ENCODE results near the gene FLRT1. TPM values are rescaled to one million over a fixed set of nuclear protein-coding genes. Genes with fewer than 3 reads are reported as not detected.

The FLRT1 gene
- polyA plus RNA-seq, 6 donors from 2014 or later: not detected

- Mint-ChIP-seq H3K27me3 (peaks cover 5 to 50% (median 42%) of the 10 kb centered on the region in 3 donors), H3K4me1 (peaks cover 13 to 20% (median 14%) of the 10 kb centered on the region in 3 donors), H3K27ac (no peak overlapping the region), H3K9me3 (no peaks in the 10 kb centered on the region), H3K36me3 (no peaks in the 10 kb centered on the region), H3K4me3 (peak overlapping the region in 6 of 8 donors; percentile 20 to 79 (median 63))
- ATAC-seq (ENCODE audit: low read depth in 2 of 2) (no peak), DNase-seq (no peak)
Measured at GRCh38 chr11:64062185-64063039, 26.7 kb downstream of the FLRT1 start.

- H3K27ac Mint-ChIP-seq: peak overlapping the region in 1 of 6 donors; percentile 49
- H3K4me1 Mint-ChIP-seq: peaks cover 13 to 20% (median 14%) of the 10 kb centered on the region in 3 donors
- no peak overlapping the region for H3K4me3 Mint-ChIP-seq
- ATAC-seq (ENCODE audit: low read depth in 2 of 2) (no peak), DNase-seq (no peak)
- no peaks in the 10 kb centered on the region for H3K9me3 Mint-ChIP-seq
- H3K36me3 Mint-ChIP-seq: no peaks in the 10 kb centered on the region
- H3K27me3 Mint-ChIP-seq: peaks cover 5 to 48% (median 42%) of the 10 kb centered on the region in 3 donors
Measured at GRCh38 chr11:64063777-64064176, 28.0 kb downstream of the FLRT1 start.

GRCh38 chr11:64064374-64065140 is 28.8 kb downstream of the FLRT1 start:
- ATAC-seq (ENCODE audit: low read depth in 2 of 2) (no peak), DNase-seq (no peak)
- H3K4me1 Mint-ChIP-seq: peaks cover 13 to 20% (median 14%) of the 10 kb centered on the region in 3 donors
- no peak overlapping the region for H3K4me3 Mint-ChIP-seq
- no peaks in the 10 kb centered on the region for H3K9me3 Mint-ChIP-seq
- H3K27me3 Mint-ChIP-seq: peaks cover 5 to 44% (median 42%) of the 10 kb centered on the region in 3 donors
- H3K36me3 Mint-ChIP-seq: no peaks in the 10 kb centered on the region
- no peak overlapping the region for H3K27ac Mint-ChIP-seq

- Mint-ChIP-seq H3K36me3 (no peaks in the 10 kb centered on the region), H3K9me3 (no peaks in the 10 kb centered on the region), H3K4me3 (no peak overlapping the region), H3K27ac (no peak overlapping the region), H3K4me1 (peaks cover 13 to 20% (median 14%) of the 10 kb centered on the region in 3 donors), H3K27me3 (peaks cover 5 to 44% (median 42%) of the 10 kb centered on the region in 3 donors)
- DNase-seq (no peak), ATAC-seq (ENCODE audit: low read depth in 2 of 2) (no peak)
Measured at GRCh38 chr11:64065141-64065465, 29.4 kb downstream of the FLRT1 start.

- H3K4me1 Mint-ChIP-seq: peaks cover 13 to 14% (median 14%) of the 10 kb centered on the region in 3 donors
- no peak overlapping the region for H3K4me3 Mint-ChIP-seq
- peak overlapping the region in 1 of 6 donors; percentile 9 for H3K27ac Mint-ChIP-seq
- H3K27me3 Mint-ChIP-seq: peaks cover 5 to 42% (median 38%) of the 10 kb centered on the region in 3 donors
- no peaks in the 10 kb centered on the region for H3K9me3 Mint-ChIP-seq
- DNase-seq (no peak), ATAC-seq (ENCODE audit: low read depth in 2 of 2) (no peak)
- no peaks in the 10 kb centered on the region for H3K36me3 Mint-ChIP-seq
Measured at GRCh38 chr11:64065712-64066111, 30.0 kb downstream of the FLRT1 start.

- H3K4me3 Mint-ChIP-seq: no peak overlapping the region
- H3K27ac Mint-ChIP-seq: no peak overlapping the region
- no peak for DNase-seq
- H3K9me3 Mint-ChIP-seq: no peaks in the 10 kb centered on the region
- no peak for ATAC-seq (ENCODE audit: low read depth in 2 of 2)
- peaks cover 0 to 4% (median 0%) of the 10 kb centered on the region in 3 donors for H3K4me1 Mint-ChIP-seq
- no peaks in the 10 kb centered on the region for H3K36me3 Mint-ChIP-seq
- peaks cover 0 to 27% (median 21%) of the 10 kb centered on the region in 3 donors for H3K27me3 Mint-ChIP-seq
Measured at GRCh38 chr11:64067230-64067993, 31.7 kb downstream of the FLRT1 start.

- no peaks in the 10 kb centered on the region for H3K9me3 Mint-ChIP-seq
- ATAC-seq (ENCODE audit: low read depth in 2 of 2): no peak
- no peak for DNase-seq
- H3K27ac Mint-ChIP-seq: no peak overlapping the region
- peaks cover 0 to 13% (median 12%) of the 10 kb centered on the region in 3 donors for H3K27me3 Mint-ChIP-seq
- no peaks in the 10 kb centered on the region for H3K36me3 Mint-ChIP-seq
- peaks cover 0 to 4% (median 0%) of the 10 kb centered on the region in 3 donors for H3K4me1 Mint-ChIP-seq
- no peak overlapping the region for H3K4me3 Mint-ChIP-seq
Measured at GRCh38 chr11:64068705-64069400, 33.1 kb downstream of the FLRT1 start.

- H3K9me3 Mint-ChIP-seq: no peaks in the 10 kb centered on the region
Measured at GRCh38 chr11:64069401-64070313, 33.9 kb downstream of the FLRT1 start.

GRCh38 chr11:64070314-64070681 is 34.6 kb downstream of the FLRT1 start:
- no peaks in the 10 kb centered on the region for H3K9me3 Mint-ChIP-seq
- H3K4me1 Mint-ChIP-seq: no peaks in the 10 kb centered on the region
- H3K4me3 Mint-ChIP-seq: no peak overlapping the region
- no peak for ATAC-seq (ENCODE audit: low read depth in 2 of 2)
- no peak for DNase-seq
- H3K27me3 Mint-ChIP-seq: peaks cover 0 to 6% (median 0%) of the 10 kb centered on the region in 3 donors
- H3K27ac Mint-ChIP-seq: no peak overlapping the region
- H3K36me3 Mint-ChIP-seq: no peaks in the 10 kb centered on the region

More at GRCh38 chr11:64069401-64070313, 33.9 kb downstream of the FLRT1 start:
- Mint-ChIP-seq H3K36me3 (no peaks in the 10 kb centered on the region), H3K4me3 (no peak overlapping the region), H3K4me1 (peaks cover 0 to 3% (median 0%) of the 10 kb centered on the region in 3 donors), H3K27me3 (peaks cover 0 to 11% (median 5%) of the 10 kb centered on the region in 3 donors), H3K27ac (no peak overlapping the region)
- no peak for DNase-seq
- no peak for ATAC-seq (ENCODE audit: low read depth in 2 of 2)

- Mint-ChIP-seq H3K4me1 (no peaks in the 10 kb centered on the region), H3K4me3 (no peak overlapping the region), H3K9me3 (no peaks in the 10 kb centered on the region), H3K36me3 (no peaks in the 10 kb centered on the region), H3K27me3 (peaks cover 0 to 3% (median 0%) of the 10 kb centered on the region in 3 donors), H3K27ac (no peak overlapping the region)
- DNase-seq (no peak), ATAC-seq (ENCODE audit: low read depth in 2 of 2) (no peak)
Measured at GRCh38 chr11:64071849-64072248, 36.1 kb downstream of the FLRT1 start.

GRCh38 chr11:64072403-64072802 is 36.7 kb downstream of the FLRT1 start:
- H3K9me3 Mint-ChIP-seq: no peaks in the 10 kb centered on the region
- no peak for ATAC-seq (ENCODE audit: low read depth in 2 of 2)
- no peaks in the 10 kb centered on the region for H3K27me3 Mint-ChIP-seq
- no peaks in the 10 kb centered on the region for H3K4me1 Mint-ChIP-seq
- no peak for DNase-seq
- H3K4me3 Mint-ChIP-seq: no peak overlapping the region
- no peaks in the 10 kb centered on the region for H3K36me3 Mint-ChIP-seq
- no peak overlapping the region for H3K27ac Mint-ChIP-seq

- DNase-seq (no peak), ATAC-seq (ENCODE audit: low read depth in 2 of 2) (no peak)
- Mint-ChIP-seq H3K27me3 (no peaks in the 10 kb centered on the region), H3K4me3 (no peak overlapping the region), H3K27ac (no peak overlapping the region), H3K9me3 (no peaks in the 10 kb centered on the region), H3K36me3 (no peaks in the 10 kb centered on the region), H3K4me1 (no peaks in the 10 kb centered on the region)
Measured at GRCh38 chr11:64072871-64073270, 37.1 kb downstream of the FLRT1 start.
